ENCODE measurements around the gene DDN.

DDN gene

DNA sequence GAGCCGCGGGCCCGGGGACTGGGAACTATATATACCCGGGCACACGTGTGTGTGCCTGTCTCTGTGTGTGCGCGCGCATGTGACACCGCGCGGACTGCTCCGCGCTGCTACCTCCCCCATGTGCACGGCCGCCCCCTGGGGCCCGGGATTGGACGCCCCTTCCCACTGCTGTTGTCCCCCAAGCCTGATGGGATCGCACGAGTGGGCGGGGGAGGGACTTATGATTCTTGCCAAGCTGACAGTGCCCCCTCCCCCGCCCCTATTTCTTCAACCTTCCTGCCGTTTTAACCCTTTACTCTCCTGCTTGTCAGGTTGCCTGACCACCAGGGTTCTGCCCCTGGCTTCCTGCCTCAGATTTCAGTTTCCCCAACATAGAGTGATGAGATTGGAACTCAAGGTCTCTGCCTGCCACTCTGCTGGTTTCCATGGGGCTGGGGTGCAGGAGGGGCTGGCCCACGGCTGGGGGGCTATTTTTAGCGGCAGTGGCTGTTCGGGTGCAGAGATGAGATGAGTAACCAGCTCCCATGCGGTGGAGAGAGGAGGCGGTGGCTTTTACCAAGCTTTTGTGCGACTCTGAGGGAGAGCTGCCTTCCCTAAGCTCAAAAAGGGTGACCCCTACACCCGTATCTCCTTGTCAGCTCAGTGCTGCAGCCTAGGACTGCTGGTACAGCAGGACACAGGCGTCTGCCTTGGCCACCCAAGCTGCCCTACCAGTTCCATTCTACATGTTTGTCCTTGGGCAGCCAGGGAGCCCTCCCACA lies at the start of gene DDN:
DDN (minus strand) TSS at position 5 of the 761 bp plus-strand sequence. CDS start 88 bp downstream, outside the sequence.
- FAIRE-seq, result no peak

DNA sequence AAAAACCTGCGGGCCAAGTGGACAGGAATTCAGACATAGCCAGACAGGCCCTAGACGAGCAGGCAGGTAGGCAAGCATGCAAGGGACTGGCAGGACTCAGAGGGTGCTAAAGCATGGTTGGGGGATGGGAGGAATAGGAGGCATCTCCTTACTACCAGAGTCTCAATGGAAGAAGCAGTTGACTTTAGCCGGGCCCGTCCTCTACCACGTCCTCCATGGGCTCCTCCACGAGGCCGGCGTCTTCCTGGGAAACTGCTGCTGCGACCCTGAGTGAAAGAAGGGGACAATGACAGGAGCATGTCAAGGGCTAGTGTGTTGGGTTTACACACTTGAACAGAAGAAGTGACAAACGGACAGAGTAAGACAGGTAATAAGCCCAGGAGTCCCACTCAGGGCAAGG lies 49.8 kb upstream of the DDN start:
- no peak for FAIRE-seq

DNA sequence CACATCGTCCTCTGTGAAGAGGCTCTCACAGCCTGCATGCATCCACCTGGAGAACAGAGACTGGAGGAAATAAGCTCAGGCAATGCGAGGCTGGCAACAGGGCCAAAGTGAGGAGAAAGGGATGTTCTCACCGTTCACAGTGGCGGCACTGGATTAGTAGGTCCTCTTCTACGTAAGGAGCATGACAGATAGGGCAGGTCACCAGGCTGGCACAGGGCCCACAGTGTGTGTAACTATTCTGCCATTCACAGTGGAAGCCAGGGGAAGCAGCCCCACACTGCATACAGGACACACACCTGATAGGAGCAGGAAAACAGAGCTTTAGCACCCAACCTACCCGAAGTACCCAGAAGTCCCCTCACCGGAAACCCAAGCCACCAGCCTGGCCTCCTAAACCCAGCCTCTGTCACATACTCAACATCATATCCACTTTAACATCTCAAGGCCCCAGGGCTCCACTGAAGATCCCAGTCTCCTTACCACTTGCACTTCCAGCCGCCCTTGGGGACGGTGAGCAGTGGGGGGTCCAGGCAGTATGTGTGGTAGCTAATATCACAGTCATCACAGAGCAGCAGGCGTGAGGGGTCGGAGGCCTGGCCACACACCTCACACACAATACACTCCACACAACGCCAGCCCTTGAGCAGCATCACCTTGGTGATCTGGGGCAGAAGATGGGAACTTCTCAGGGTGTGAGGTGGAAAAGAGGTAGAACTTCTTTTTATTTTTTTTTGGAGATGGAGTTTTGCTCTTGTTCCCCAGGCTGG lies 47.1 kb upstream of the DDN start:
- no peak for FAIRE-seq

DNA sequence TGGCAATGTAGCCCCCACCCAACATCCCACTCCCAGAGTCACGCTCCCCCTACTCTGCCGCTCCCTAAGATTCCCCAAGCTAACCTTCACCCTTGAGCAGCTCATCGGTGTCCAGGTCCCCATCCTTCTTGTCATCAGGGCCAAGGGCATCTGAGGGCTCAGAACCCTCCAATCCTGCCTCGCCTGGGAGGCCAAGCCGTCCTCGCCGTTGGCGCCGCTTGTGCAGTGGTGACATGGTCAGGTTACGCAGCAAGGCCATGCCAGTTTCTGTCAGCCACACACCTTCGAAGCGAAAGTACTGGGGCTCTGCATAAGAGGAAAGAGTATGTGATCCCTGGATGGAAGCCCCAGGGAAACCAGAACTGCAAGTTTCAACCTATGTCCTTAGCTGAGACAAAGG lies 45.5 kb upstream of the DDN start:
- FAIRE-seq, result no peak

DNA sequence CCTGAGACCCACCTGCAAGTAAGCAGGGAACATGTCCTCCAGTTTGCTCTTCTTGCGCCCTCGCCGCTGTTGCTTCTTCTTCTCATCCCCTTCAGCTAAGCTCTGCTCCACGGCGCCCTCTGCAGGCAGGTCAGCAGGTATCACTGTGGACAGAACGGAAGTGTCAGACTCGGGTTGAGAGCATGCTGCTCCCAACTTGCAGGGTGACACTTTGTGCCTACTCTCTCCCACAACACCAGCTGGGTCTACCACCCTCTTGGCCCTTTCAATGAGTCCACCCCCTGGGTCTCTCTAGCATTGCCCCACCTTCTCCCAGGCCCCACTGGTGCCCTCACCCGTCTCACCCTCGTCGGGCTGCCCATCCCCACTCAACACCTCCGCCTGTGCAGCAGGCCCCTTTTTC lies 44.7 kb upstream of the DDN start:
- FAIRE-seq, result no peak

DNA sequence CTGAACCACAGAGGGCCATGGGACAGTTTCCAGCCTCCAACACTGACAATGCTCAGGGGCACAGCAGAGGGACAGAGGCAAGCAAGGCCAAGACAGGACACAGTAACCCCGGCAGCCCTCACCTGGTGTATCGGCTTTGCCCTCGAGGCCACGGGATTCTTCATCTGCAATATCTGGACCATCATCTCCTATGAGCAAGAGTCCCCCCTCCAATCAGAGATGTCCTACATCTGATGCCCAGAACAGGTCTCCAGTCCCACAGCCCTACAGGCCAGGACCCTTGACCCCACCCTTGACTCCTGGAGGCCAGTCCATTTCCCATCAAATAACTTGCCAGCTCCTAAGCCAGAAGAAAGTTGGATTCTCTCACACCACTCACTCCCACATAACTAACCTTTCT lies 44.1 kb upstream of the DDN start:
- FAIRE-seq, result no peak

DNA sequence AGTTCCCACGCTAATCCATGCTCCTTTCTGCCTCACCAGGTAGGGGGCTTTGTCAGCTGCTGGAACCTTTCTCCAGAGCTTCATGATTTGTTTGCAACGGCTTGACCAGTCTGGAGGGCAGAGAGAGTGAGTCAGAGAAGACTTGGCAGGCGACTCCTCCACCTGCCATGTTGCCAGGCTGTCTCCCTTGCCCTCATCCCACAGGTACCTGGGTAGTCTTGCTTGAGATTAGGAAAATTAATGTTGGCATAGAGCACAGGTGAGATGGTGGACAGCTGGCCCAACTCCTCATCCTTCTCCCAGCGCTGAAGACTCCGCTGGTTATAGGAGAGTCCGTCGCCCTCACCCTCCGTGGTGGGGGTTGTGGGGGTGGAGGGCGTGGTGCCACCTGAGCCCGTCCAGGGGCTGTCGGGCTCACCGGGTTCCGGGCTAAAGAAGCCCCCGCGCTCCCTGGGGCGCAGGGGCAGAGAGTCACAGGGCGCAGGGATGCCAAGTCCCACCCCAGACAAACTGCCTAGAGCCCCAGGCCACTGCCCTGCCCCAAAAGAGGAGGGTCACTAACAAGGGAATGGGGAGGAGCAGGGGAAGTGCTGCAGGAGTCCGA lies 42.8 kb upstream of the DDN start:
- FAIRE-seq, result no peak

DNA sequence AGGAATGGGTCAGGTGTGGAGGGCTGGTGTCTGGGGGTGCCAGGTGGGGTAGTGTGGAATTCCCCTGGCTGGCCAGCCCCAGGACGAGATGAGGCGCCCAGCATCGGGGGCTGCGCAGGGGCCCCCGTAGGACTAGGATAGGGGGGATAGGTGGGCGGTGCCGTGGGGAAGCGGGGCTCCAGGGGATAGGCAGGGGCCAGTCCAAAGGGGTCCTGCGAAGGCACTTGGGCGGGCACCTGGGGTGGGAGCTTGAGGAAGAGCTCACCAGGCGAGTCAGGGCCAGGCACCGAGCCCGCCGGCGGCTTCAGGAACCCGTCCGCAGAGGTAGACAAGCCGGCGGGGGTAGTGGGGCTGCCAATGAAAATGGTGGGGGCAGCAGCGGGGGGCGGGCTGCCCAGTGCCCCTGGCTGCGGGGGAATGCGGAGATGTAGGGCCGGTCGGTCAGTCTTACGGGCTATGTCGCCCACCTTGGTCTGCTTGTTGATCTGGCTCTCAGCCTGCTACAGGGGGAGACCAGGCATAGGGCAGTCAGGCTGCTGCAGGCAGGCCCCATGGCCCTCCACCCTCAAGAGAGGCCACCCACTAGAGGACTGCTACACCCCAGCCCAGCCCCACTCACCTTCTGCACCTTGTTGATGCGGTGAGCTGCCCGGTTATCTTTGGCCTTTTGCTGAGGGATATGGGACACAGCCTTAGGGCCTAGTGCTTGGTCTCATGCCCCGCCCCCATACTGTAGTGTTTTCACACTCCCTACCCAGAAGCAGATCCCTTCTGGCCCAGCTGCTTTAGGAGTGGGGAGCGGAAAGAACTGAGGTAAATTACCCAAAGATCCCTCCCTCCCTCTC lies 42.1 kb upstream of the DDN start:
- FAIRE-seq, result no peak

DNA sequence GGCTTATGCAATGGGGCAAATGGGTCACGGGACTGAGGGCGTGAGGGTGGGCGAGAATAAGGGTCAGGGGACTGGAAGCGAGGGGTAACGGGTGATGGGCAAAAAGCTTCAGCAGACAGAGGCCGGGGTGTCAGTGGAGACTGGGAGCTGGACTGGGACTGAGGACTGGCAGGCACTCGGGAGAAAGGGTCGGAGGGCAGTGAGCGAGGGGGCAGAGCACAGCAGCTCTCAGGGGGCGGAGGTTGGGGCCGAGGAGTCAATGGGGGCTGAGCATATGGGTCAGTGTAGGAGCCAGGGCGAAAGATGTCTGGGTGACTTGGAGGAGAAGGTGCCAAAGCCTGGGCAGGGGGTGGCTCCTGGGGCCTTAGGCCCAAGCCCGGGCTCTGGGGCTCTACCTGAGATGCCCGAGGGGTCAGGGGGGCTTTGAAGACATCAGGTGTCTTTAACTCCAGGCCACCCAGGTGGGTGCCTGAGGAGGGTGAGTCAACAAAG lies 41.2 kb upstream of the DDN start:
- no peak for FAIRE-seq

DNA sequence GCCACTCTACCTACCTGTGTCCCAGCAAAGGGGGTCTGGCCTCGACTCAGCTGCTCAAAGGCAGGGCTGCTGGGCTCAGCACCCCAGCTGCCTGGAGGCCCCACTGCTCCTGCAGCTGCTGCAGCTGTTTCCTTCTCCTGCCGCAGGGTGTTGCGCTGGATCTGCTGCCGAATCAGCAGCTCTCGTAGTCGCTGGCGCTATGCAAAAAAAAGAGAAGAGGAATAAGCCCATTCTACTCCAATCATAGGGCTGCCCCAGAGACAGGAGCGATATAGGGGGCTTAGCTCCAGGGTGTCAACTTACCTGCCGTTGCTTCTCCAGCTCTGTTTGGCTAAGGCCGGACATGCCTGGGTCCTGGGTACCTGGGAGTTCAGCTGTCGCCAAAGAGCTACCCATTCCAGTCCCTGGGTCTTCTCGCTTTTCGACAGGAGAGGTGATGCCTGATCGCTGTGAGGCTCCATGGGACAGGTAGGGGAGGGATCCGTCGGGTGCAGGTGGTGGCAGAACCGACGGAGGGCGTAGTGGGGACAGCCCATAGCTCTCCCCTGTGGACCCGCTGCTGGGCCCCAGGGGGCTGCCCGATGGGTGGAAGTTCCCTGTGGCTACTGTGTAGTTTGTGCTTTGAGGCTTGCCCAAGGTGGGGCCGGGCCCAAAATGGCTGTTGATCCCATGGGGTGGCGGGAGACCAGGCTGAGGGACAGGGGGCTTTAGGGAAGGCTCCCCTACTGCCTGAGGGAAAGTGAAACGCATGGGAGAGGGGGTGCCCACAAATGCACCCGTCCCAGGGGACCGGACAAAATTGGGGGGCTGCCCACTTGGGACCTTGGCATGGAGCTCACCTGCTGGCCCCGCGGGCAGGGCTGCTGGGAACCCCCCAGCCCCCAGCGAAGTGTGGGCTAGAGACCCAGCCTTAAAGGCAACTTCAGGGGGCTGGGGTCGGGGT lies 40.5 kb upstream of the DDN start:
- no peak for FAIRE-seq

DNA sequence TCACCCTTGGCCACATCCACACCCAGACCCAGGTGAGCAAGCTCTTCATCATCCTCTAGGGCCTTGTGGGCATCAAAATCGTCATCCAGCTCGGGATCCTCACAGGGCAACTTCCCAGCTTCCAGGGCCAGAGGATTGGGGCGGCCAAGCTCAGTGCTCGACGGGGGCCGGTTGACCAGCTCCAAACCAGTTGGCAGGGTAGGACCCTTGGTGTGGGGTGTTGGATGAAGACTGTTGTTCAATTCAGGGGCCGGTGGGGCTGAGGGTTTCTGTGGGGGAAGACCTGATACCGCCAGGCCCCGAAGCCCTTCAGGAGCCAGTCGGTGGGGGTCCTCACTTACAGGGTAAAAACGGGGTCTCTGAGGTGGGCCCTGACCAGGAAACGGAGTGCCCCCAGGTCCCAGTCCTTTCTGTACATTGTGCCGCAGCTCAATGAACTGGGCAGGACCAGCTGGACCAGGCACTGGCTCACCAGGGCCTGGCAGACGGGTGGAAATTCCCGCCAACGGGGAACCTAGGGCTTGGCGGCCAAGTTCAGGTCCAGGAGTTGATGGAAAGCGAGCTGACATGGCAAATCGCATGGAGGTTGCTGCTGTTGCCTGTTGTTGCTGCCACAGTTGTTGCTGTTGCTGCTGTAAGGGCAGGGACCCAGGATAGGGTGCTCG lies 39.2 kb upstream of the DDN start:
- no peak for FAIRE-seq

DNA sequence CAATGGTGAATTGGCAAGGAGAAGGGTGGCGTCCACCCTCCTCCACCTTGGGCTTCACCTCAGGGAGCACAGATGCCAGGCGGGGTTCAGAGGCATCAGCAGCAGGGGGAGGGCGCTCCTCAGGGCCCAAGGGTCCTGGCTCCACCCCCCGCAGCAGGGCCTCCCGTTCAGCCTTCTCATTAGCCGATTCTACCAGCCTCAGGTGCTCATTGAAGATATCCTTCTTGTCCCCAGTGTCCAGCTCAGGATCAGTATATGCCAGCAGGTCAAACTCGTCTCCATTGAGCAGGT lies 38.7 kb upstream of the DDN start:
- FAIRE-seq, result no peak

DNA sequence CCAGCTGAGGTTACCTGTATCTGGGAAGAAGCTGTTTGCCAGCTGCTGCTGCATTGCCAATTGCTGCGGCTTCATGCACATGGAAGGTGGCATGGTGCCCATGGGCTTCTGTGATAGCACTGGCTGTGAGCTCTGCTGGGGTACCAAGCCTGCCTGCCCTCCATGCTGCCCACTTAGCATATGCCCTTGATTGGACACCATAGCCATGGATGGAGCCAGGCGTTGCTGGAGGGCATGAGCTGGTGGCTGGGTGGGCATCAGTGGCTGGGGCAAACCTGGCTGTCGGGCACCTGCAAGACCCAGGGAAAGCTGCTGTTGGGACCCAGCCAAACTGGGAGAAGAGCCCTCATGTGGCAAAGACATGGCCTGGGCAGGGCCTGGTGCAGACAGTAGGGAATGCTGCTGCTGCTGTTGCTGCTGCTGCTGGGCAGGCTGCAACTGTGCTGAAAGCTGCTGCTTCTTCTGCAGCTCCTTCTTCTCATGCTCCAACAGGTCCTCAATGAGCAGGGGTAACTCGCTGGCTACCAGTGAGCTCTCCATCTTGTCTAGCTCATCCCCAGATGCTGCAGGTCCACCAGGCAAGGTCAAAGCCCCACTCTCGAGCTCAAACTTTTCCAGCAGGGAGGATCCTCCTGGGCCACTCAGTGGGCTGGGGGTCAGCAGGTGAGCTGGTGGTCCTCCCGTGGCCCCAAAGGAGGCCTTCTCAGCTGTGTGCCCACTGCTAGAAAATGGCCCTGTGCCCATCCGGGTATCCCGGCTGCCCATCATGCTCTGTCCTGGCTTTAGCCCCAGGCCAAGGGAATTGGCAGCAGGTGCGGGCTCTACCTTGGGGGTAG lies 38.2 kb upstream of the DDN start:
- FAIRE-seq, result no peak

DNA sequence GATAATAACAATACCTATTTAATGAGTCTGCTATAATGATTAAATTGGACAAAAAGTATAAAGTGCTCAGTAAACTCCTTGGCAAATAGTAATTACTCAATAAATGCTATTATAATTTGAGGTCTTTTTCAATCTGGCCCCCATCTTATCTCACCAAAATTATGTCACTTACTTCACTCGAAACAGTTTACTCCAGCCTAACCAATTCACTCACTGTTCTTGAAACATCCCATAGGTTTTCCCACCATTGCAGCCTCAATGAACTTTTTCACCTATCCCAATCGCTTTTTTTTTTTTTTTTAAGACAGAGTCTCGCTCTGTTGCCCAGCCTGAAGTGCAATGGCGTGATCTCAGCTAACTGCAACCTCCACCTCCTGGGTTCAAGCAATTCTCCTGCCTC lies 36.9 kb upstream of the DDN start:
- no peak for FAIRE-seq

DNA sequence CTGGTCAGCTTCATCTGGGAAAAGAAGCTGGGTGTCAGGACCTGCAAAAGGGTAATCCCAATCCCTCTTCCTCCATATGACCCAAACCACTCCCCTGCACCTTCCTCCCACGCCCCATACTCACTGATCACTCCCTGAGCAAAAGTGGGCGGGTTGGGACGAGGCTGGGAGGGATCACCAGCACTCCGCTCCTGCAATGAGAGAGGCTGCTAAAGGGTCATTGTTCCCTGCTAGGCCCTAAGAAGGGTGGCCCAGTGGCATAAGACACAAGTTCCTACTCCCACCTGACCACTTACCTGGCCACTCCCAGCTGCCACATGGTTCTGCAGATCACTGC lies 35.1 kb upstream of the DDN start:
- no peak for FAIRE-seq

DNA sequence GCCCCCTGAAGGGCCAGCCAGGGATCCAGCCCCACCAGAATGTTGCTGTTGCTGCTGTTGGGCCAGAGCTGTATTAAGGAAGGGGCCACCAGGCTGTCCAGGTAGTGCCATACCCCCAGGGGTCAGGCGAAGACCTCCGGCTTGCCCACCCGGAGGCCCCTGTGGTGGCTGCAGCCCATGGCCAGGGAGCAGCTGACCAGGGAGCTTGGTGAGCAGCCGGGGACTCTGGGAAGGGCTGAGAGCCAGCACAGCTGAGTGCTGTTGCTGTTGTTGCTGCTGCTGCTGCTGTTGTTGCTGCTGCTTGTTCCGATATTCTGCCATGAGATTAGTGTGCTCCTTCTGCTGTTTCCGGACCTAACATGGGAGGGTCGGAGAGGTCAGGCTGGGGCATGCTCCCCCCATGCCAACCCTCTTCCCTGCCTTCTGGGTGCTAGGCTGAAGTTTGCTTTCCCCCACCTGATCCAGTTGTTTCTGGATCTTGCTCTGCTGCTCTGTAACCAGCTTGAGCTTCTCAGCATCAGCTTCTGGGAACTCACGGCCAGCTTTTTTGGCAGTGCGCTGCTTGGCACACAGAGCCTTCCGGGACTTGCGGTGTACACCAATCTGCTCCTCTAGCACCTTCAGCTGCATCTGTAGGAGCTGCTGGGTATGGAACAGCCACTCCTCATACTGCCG lies 34.6 kb upstream of the DDN start:
- FAIRE-seq, result no peak

DNA sequence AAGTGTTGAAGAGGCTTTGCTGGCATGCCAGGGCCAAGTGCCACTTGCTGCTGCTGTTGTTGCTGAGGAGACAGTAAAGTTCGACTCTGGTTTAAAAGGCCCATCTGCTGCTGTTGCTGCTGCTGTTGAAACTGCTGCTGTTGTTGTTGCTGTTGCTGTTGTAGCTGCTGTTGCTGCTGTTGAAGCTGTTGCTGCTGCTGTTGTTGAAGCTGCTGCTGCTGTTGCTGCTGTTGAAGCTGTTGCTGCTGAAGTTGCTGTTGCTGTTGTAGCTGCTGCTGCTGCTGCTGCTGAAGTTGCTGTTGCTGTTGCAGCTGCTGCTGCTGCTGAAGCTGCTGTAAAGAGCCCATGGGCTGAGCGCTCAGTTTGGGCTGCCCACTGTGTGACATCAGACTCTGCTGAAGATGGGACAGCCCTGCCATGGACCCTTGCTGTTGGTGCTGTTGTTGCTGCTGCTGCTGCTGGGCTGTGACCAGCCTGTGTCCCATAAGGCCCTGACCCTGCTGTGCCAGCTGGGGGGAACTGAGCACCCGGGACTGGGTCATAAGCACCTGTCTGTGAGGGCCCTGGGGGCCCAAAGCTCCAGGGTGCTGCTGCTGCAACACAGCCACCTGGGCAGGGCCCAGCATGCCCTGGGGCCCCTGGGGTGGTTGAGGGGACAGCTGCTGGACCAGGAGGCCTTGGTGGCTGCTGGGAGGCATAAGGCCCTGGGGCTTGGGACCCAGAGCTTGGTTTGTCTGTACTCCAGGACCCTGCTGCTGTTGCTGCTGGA lies 33.7 kb upstream of the DDN start:
- FAIRE-seq, result no peak

DNA sequence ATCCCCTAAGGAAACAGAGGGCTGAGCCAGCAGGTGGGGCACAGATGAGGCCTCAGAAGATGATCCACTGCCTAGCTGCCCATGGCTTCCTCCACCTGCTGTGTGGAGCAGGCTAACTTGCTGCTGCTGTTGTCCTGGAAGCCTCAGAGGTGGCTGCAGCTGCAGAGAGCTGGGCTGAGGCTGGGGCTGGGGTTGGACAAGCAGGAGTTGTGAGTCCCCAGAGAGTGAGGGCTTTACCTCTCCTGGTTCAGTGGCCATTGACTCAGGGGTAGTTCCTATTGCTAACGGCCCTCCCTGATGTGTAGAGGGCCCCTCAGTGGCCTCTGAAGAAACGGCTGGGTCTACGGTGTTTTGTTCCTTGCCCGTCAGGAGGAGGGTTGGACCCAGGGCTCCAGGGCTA lies 33.1 kb upstream of the DDN start:
- no peak for FAIRE-seq

DNA sequence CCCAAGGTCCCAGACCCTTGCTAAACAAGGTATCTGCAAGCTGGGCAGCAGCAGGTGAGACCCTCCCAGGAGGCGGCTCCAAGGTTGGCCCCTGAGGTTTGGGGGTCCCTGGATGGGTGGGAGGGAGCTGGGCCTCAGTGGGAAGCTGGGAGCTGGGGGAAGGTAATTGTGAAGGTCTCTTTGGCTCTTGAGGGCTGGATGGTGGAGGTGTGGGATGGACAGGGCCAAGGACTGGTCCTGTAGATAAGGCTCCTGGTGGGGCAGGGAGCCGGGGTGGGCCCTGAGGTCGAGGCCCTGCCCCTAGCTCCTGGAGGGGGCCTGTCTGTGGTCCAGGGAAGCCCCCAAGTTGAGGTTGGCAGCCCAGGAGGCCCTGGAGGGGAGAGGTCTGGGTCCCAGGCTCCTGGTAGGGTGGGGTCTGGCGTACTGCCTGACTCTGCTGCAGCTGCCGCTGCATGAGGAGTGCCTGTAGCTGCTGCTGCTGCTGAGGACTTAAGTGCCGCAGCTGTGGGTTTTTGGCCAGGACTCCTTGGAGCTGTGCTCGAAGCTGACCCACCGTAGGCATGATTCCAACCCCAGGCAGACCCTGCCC lies 32.5 kb upstream of the DDN start:
- FAIRE-seq, result no peak
